SK-N-SH (cell line): ENCODE data around the gene FBXO36. TPM values are rescaled to one million over a fixed set of nuclear protein-coding genes. Genes with fewer than 3 reads are reported as not detected.

Source experiments
- CTCF ChIA-PET: fragments of 300-600, 350-600 bp; formaldehyde crosslinking; extraction: SDS; loops from one replicate; lab custom pipeline; 2021; lab: Yijun Ruan, JAX
- POLR2A ChIA-PET: fragments of 350-600 bp; sonication (Branson Sonifier 250); formaldehyde crosslinking; extraction: SDS; loops from one replicate; lab custom pipeline; 2020; ENCODE audit warnings: antibody characterized with exemption, inconsistent platforms; lab: Yijun Ruan, JAX
- DNase-seq: peaks from one replicate; pipeline ENCODE4 v3.0.0; 2012
- H2AFZ ChIP-seq: fragments of 200-600 bp; sonication (generic); 2 replicates; pipeline ENCODE4 v1.8.1; 2016; ENCODE audit warnings: antibody characterized with exemption, mild to moderate bottlenecking, low read depth
- H3F3A ChIP-seq: fragments of 200-600 bp; sonication (generic); replicated peaks from 2 replicates; pipeline ENCODE3; 2016; ENCODE audit warnings: antibody characterized with exemption, mild to moderate bottlenecking; ENCODE audit not compliant: insufficient read depth
- H3K27ac ChIP-seq, 2 experiments: fragments of 200-500 bp in 1 of 2; fragments of 200-600 bp in 1 of 2; sonication (Bioruptor generic) in 1 of 2; sonication (generic), shearing (Covaris generic) in 1 of 2; 2 replicates each; pipeline versions ENCODE4 v1.5.1 to v1.6.1; 2014 to 2016; ENCODE audit warnings: low read depth in 2 of 2, inconsistent platforms in 1 of 2, low read length in 1 of 2, mild to moderate bottlenecking in 1 of 2, mixed read lengths in 1 of 2
- H3K27me3 ChIP-seq: fragments of 200-600 bp; sonication (generic), shearing (Covaris generic); 2 replicates; pipeline ENCODE4 v1.6.1; 2016; ENCODE audit warnings: mixed run types; ENCODE audit not compliant: insufficient read depth
- H3K36me3 ChIP-seq, 2 experiments: fragments of 200-500 bp in 1 of 2; fragments of 200-600 bp in 1 of 2; sonication (Bioruptor generic) in 1 of 2; sonication (generic) in 1 of 2; replicated peaks in 1 of 2; 2 replicates each; pipeline versions ENCODE3 to v1.5.1; 2014 to 2016; ENCODE audit warnings: low read length in 1 of 2, mild to moderate bottlenecking in 1 of 2; ENCODE audit not compliant: insufficient read depth in 2 of 2, control insufficient read depth in 1 of 2
- H3K4me1 ChIP-seq, 2 experiments: fragments of 200-500 bp in 1 of 2; fragments of 200-600 bp in 1 of 2; sonication (Bioruptor generic) in 1 of 2; sonication (generic), shearing (Covaris generic) in 1 of 2; 2 replicates each; pipeline versions ENCODE4 v1.5.1 to v1.6.1; 2014 to 2016; ENCODE audit warnings: low read depth in 1 of 2, low read length in 1 of 2, mixed run types in 1 of 2; ENCODE audit not compliant: insufficient read depth in 2 of 2, control insufficient read depth in 1 of 2
- H3K4me2 ChIP-seq: fragments of 200-600 bp; sonication (generic), shearing (Covaris generic); 2 replicates; pipeline ENCODE4 v1.6.1; 2017; ENCODE audit warnings: mixed run types
- H3K4me3 ChIP-seq, 2 experiments: fragments of 200-500 bp in 1 of 2; fragments of 200-600 bp in 1 of 2; sonication (Bioruptor generic) in 1 of 2; sonication (generic), shearing (Covaris generic) in 1 of 2; 2 replicates each; pipeline versions ENCODE4 v1.5.1 to v1.8.1; 2014 to 2016; ENCODE audit warnings: low read depth in 2 of 2, inconsistent platforms in 1 of 2, low read length in 1 of 2, mild to moderate bottlenecking in 1 of 2, mixed read lengths in 1 of 2, moderate library complexity in 1 of 2
- H3K79me2 ChIP-seq: fragments of 200-600 bp; sonication (generic); 2 replicates; pipeline ENCODE4 v1.8.1; 2017; ENCODE audit warnings: mild to moderate bottlenecking; ENCODE audit not compliant: insufficient read depth
- H3K9ac ChIP-seq: fragments of 200-600 bp; sonication (generic); 2 replicates; pipeline ENCODE4 v1.6.1; 2017; ENCODE audit warnings: mixed run types
- H3K9me2 ChIP-seq: fragments of 200-600 bp; sonication (generic); 2 replicates; pipeline ENCODE4 v1.6.1; 2017; ENCODE audit warnings: mixed run types
- H3K9me3 ChIP-seq: fragments of 200-600 bp; sonication (generic); 2 replicates; pipeline ENCODE4 v1.6.1; 2017; ENCODE audit warnings: mixed run types, mild to moderate bottlenecking, moderate library complexity
- H4K20me1 ChIP-seq: fragments of 200-600 bp; sonication (generic); 2 replicates; pipeline ENCODE4 v1.6.1; 2017; ENCODE audit warnings: mild to moderate bottlenecking, mixed run types; ENCODE audit not compliant: insufficient read depth
- CHD2 ChIP-seq: fragments of 150-350 bp; IDR thresholded peaks from 2 replicates; pipeline ENCODE4 v1.6.1; 2018; ENCODE audit warnings: low read length; ENCODE audit not compliant: partially characterized antibody
- ELF1 ChIP-seq: IDR thresholded peaks from 2 replicates; pipeline ENCODE4 v1.4.0; 2012
- EP300 ChIP-seq, 2 experiments: IDR thresholded peaks; 2 replicates each; pipeline versions ENCODE4 v1.4.0 to v1.6.1; 2012; ENCODE audit warnings: borderline replicate concordance in 1 of 2, low read depth in 1 of 2, low read length in 1 of 2
- FOSL2 ChIP-seq: IDR thresholded peaks from 2 replicates; pipeline ENCODE4 v1.4.0; 2012; ENCODE audit warnings: low read depth, mild to moderate bottlenecking, moderate library complexity, borderline replicate concordance
- FOXJ3 ChIP-seq: sonication (generic); formaldehyde crosslinking; IDR thresholded peaks from 2 replicates; pipeline ENCODE4 v1.5.1; 2020; ENCODE audit warnings: mild to moderate bottlenecking, missing genetic modification reagents
- FOXM1 ChIP-seq: IDR thresholded peaks from 2 replicates; pipeline ENCODE4 v1.4.0; 2012; ENCODE audit warnings: low read depth, mild to moderate bottlenecking
- GABPA ChIP-seq: IDR thresholded peaks from 2 replicates; pipeline ENCODE4 v1.4.0; 2012; ENCODE audit warnings: low read depth, mild to moderate bottlenecking
- GATA2 ChIP-seq: sonication (generic); formaldehyde crosslinking; IDR thresholded peaks from 2 replicates; pipeline ENCODE4 v1.5.0; 2020; ENCODE audit warnings: mild to moderate bottlenecking, missing genetic modification reagents
- IRF3 ChIP-seq: fragments of 150-350 bp; IDR thresholded peaks from 2 replicates; pipeline ENCODE4 v1.6.1; 2016; ENCODE audit warnings: mild to moderate bottlenecking, low read depth, low read length
- JUND ChIP-seq: IDR thresholded peaks from 2 replicates; pipeline ENCODE4 v1.4.0; 2012
- MXI1 ChIP-seq: IDR thresholded peaks from 2 replicates; pipeline ENCODE4 v1.6.1; 2012; ENCODE audit warnings: mild to moderate bottlenecking, low read depth, low read length, improper control_type of control experiment
- RAD21 ChIP-seq: IDR thresholded peaks from 2 replicates; pipeline ENCODE4 v1.6.1; 2012; ENCODE audit warnings: mild to moderate bottlenecking, low read length
- RCOR1 ChIP-seq: fragments of 150-350 bp; IDR thresholded peaks from 2 replicates; pipeline ENCODE4 v1.6.1; 2017; ENCODE audit warnings: antibody characterized with exemption, low read length
- RFX5 ChIP-seq: IDR thresholded peaks from 2 replicates; pipeline ENCODE4 v1.6.1; 2012; ENCODE audit warnings: mild to moderate bottlenecking, improper control_type of control experiment, low read length
- SIN3A ChIP-seq: IDR thresholded peaks from 2 replicates; pipeline ENCODE4 v1.6.1; 2012; ENCODE audit warnings: low read depth, mild to moderate bottlenecking, low read length, moderate library complexity, borderline replicate concordance
- TAF1 ChIP-seq: IDR thresholded peaks from 2 replicates; pipeline ENCODE4 v1.6.1; 2012; ENCODE audit warnings: low read depth, mild to moderate bottlenecking, low read length, moderate library complexity, borderline replicate concordance
- TCF12 ChIP-seq: IDR thresholded peaks from 2 replicates; pipeline ENCODE4 v1.4.0; 2012
- TEAD4 ChIP-seq: IDR thresholded peaks from 2 replicates; pipeline ENCODE4 v1.4.0; 2012; ENCODE audit warnings: mild to moderate bottlenecking, borderline replicate concordance; ENCODE audit not compliant: insufficient read depth
- USF2 ChIP-seq: fragments of 150-350 bp; IDR thresholded peaks from 2 replicates; pipeline ENCODE4 v1.6.1; 2017; ENCODE audit warnings: antibody characterized with exemption, low read length, low read depth, borderline replicate concordance
- YY1 ChIP-seq: IDR thresholded peaks from 2 replicates; pipeline ENCODE4 v1.4.0; 2012; ENCODE audit warnings: low read depth, mild to moderate bottlenecking
- WGBS: methylation state at CpG from one replicate; pipeline ENCODE4 v1.1.6; 2017; ENCODE audit warnings: low lambda C conversion rate; 5-methylcytosine and 5-hydroxymethylcytosine counted together
- polyA plus RNA-seq, 3 experiments: library from polyadenylated mRNA; depleted of rRNA; stranded (reverse); fragments of >200 nt; gene quantifications; 2 replicates each; pipeline ENCODE4 v1.2.3, GENCODE V29; 2012
- TF ChIP-seq, protein P1 (sequence below): IDR thresholded peaks from 2 replicates; pipeline ENCODE4 v1.4.0; 2012; ENCODE audit warnings: low read depth

Gene FBXO36
- polyA plus RNA-seq (2012; rRNA removed) = 3.9 and 5.7 TPM in 2 replicates
- 5.2 and 5.5 TPM in 2 replicates for polyA plus RNA-seq (2012; cell fraction: cytosol; rRNA removed)
- polyA plus RNA-seq (2012; cell fraction: nucleus; rRNA removed) = 2.5 and 4.4 TPM in 2 replicates

- TF ChIP-seq CHD2 = no peak
- TF ChIP-seq SIN3A = peak; percentile 37; the same call in 1 of the 2 replicates
- no peak for TF ChIP-seq TCF12
- TF ChIP-seq JUND = no peak
- TF ChIP-seq TAF1 = peak; percentile 47
- peak; percentile 82 for TF ChIP-seq MXI1
- TF ChIP-seq GABPA = peak; percentile 21; the same call in 1 of the 2 replicates
- TF ChIP-seq RCOR1 = no peak
- TF ChIP-seq GATA2 = no peak
- TF ChIP-seq FOXJ3 (CRISPR knock-in tag) = 0 out of 2 replicates have a peak, but pooled peaks have one; percentile 37
- no peak for TF ChIP-seq IRF3
- no peak for TF ChIP-seq FOXM1
- no peak for TF ChIP-seq ELF1
- no peak for TF ChIP-seq FOSL2
- TF ChIP-seq RAD21 = 0 out of 2 replicates have a peak, but pooled peaks have one; percentile 2
- no peak for TF ChIP-seq TEAD4
- TF ChIP-seq YY1 = peak; percentile 96
- no peak for TF ChIP-seq RFX5
- TF ChIP-seq, protein P1, sequence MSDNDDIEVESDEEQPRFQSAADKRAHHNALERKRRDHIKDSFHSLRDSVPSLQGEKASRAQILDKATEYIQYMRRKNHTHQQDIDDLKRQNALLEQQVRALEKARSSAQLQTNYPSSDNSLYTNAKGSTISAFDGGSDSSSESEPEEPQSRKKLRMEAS = no peak; the same call in 1 of the 2 replicates
- 0 out of 4 replicates have a peak, but pooled peaks of 1 of the 2 experiments have one; percentile 4 for TF ChIP-seq EP300 (IDR thresholded peaks at IDR 0.05; ENCODE audit: borderline replicate concordance in 1 of 2, low read depth in 1 of 2, low read length in 1 of 2)
- no peak for TF ChIP-seq USF2
- Histone ChIP-seq H3K9me3 (no peaks in the 10 kb centered on the region), H3K79me2 (peaks cover 80% of the 10 kb centered on the region), H3K36me3 (peaks cover 11 to 13% of the 10 kb centered on the region in 2 experiments), H3K9me2 (no peaks in the 10 kb centered on the region), H4K20me1 (peaks cover 35% of the 10 kb centered on the region), H3K27ac (peak within 1 kb of the TSS; percentile 97 to 99), H3K4me1 (peaks cover 7 to 14% of the 10 kb centered on the region in 2 experiments; a peak in 3 of 4 replicates), H3K4me2 (peak within 1 kb of the TSS; percentile 68), H3K9ac (peak within 1 kb of the TSS; percentile 96), H3K27me3 (no peaks in the 10 kb centered on the region), H3F3A (peaks cover 30% of the 10 kb centered on the region), H3K4me3 (peak within 1 kb of the TSS; percentile 96 to 98), H2AFZ (peak within 1 kb of the TSS; percentile 97)
- DNase-seq = peak; percentile 73
- CTCF ChIA-PET = interaction anchor here (0.7 to 2.1 kb wide), 8 partner anchors 12 to 145 kb away, joined by 3 to 11 read pairs (median 4); no protein-coding TSS in a partner anchor
- POLR2A ChIA-PET = interaction anchor here (1.5 kb wide), 1 partner anchor 145 kb away, joined by 11 read pairs; no protein-coding TSS in a partner anchor
- WGBS = 1% methylated on average over 31 of the region's 61 CpGs
Measured at GRCh38 chr2:229922449-229923386, at the start of gene FBXO36. FBXO36 (plus strand) TSS chr2:229922503; CDS start chr2:229922514, 11 bp downstream.
